K562 (cell line): ENCODE data around the gene CPNE8. TPM values are rescaled to one million over a fixed set of nuclear protein-coding genes. Genes with fewer than 3 reads are reported as not detected.

Experiments
- ATAC-seq: fragments of 200-7000 bp; cut with Tn5 transposase; 3 replicates; pipeline ENCODE4 v1.9.1; 2020; ENCODE audit warnings: moderate library complexity
- BruUV-seq: library from RNA; stranded (reverse); fragments of 400-500 nt; replicated peaks from 2 replicates; lab custom pipeline; 2021; lab: Mats Ljungman, UMichigan
- CTCF ChIA-PET: fragments of 300-600 bp; formaldehyde crosslinking; extraction: SDS; loops from one replicate; lab custom pipeline; 2021; ENCODE audit warnings: low intra/inter-chr PET ratio; lab: Yijun Ruan, JAX
- POLR2A ChIA-PET: fragments of 300-600, 350-650 bp; sonication (Branson Sonifier 250); formaldehyde crosslinking; extraction: SDS; loops from one replicate; lab custom pipeline; 2021; ENCODE audit warnings: antibody characterized with exemption, inconsistent platforms; lab: Yijun Ruan, JAX
- DNase-seq, 4 experiments: peaks; one replicate each; pipeline versions ENCODE4 v3.0.0 to v3.0.0-alpha.2; 2011 to 2018; ENCODE audit warnings: low spot score in 3 of 4, mixed read lengths in 3 of 4; ENCODE audit errors: extremely low read depth in 1 of 4
- FAIRE-seq: peaks from 2 replicates; lab custom pipeline; 2011; peaks lifted over from hg19 to GRCh38; lab: Jason Lieb, UNC
- H2AFZ ChIP-seq: 2 replicates; pipeline ENCODE4 v1.6.0; 2011; ENCODE audit warnings: low read depth, low read length, control low read depth, inconsistent platforms
- H3K27ac ChIP-seq: fragments of 200-600 bp; 3 replicates; pipeline ENCODE4 v1.8.0; 2011; ENCODE audit warnings: low read depth, mild to moderate bottlenecking, control low read depth, inconsistent platforms, low read length, moderate library complexity, mixed read lengths; ENCODE audit errors: extremely low read depth
- H3K27me3 ChIP-seq, 2 experiments: fragments of 300-600 bp in 1 of 2; 2 replicates in 1 of 2; 3 replicates in 1 of 2; pipeline versions ENCODE4 v1.6.0 to v1.8.0; 2011; ENCODE audit warnings: inconsistent platforms in 2 of 2, low read length in 2 of 2, mild to moderate bottlenecking in 1 of 2, mixed read lengths in 1 of 2, moderate library complexity in 1 of 2; ENCODE audit not compliant: control insufficient read depth in 2 of 2, insufficient read depth in 2 of 2
- H3K36me3 ChIP-seq: fragments of 300-600 bp; 3 replicates; pipeline ENCODE4 v1.8.0; 2011; ENCODE audit warnings: mild to moderate bottlenecking, low read length, inconsistent platforms; ENCODE audit not compliant: control insufficient read depth, insufficient read depth
- H3K4me1 ChIP-seq, 2 experiments: fragments of 200-600 bp in 1 of 2; replicated peaks in 1 of 2; 2 replicates in 1 of 2; 3 replicates in 1 of 2; pipeline versions ENCODE4 v1.5.1 to v1.8.0; 2011; ENCODE audit warnings: inconsistent platforms in 2 of 2, low read length in 2 of 2, mild to moderate bottlenecking in 1 of 2, mixed read lengths in 1 of 2, moderate library complexity in 1 of 2; ENCODE audit not compliant: control insufficient read depth in 2 of 2, insufficient read depth in 2 of 2
- H3K4me2 ChIP-seq: 2 replicates; pipeline ENCODE4 v1.6.1; 2011; ENCODE audit warnings: low read length, control low read depth, inconsistent platforms, mixed read lengths; ENCODE audit not compliant: insufficient read depth
- H3K4me3 ChIP-seq: fragments of 200-600 bp; sonication (generic), shearing (Covaris generic); 2 replicates; pipeline ENCODE4 v1.5.1; 2016; ENCODE audit warnings: control low read depth, inconsistent platforms
- H3K79me2 ChIP-seq: fragments of 200-600 bp; 3 replicates; pipeline ENCODE4 v1.8.0; 2011; ENCODE audit warnings: low read length, inconsistent platforms; ENCODE audit not compliant: control insufficient read depth, insufficient read depth
- H3K9ac ChIP-seq, 2 experiments: 2 replicates each; pipeline versions ENCODE4 v1.6.0 to v1.6.1; 2011; ENCODE audit warnings: low read depth in 2 of 2, low read length in 2 of 2, control low read depth in 1 of 2, inconsistent platforms in 1 of 2, mild to moderate bottlenecking in 1 of 2, mixed read lengths in 1 of 2; ENCODE audit not compliant: insufficient read depth in 1 of 2
- H3K9me1 ChIP-seq: one replicate; pipeline ENCODE4 v1.6.0; 2011; ENCODE audit warnings: inconsistent platforms, mild to moderate bottlenecking, low read length, moderate library complexity; ENCODE audit not compliant: control insufficient read depth, insufficient read depth
- H3K9me3 ChIP-seq: replicated peaks from 2 replicates; pipeline ENCODE4 v1.5.1; 2011; ENCODE audit warnings: low read depth, low read length, inconsistent platforms; ENCODE audit not compliant: control insufficient read depth, insufficient read depth
- H4K20me1 ChIP-seq: replicated peaks from 2 replicates; pipeline ENCODE4 v1.6.1; 2011; ENCODE audit warnings: low read length, inconsistent platforms, mixed read lengths; ENCODE audit not compliant: control insufficient read depth, insufficient read depth
- ESRRB ChIP-seq: fragments of 250-450 bp; sonication (Bioruptor Pico); IDR thresholded peaks from 2 replicates; pipeline ENCODE4 v1.5.0; 2020; ENCODE audit warnings: mild to moderate bottlenecking, moderate library complexity, borderline replicate concordance
- FOXA3 ChIP-seq, 2 experiments: fragments of 450-650 bp in 1 of 2; sonication (generic) in 1 of 2; formaldehyde crosslinking; IDR thresholded peaks in 1 of 2; conservative IDR thresholded peaks in 1 of 2; 2 replicates each; pipeline versions ENCODE4 v1.4.0 to v1.8.0; 2020 to 2022; ENCODE audit warnings: mild to moderate bottlenecking in 2 of 2, missing genetic modification reagents in 1 of 2
- FOXK2 ChIP-seq, 2 experiments: fragments of 450-650 bp; IDR thresholded peaks in 1 of 2; conservative IDR thresholded peaks in 1 of 2; 2 replicates each; pipeline ENCODE4 v1.6.1; 2016; ENCODE audit warnings: low read depth in 2 of 2, mild to moderate bottlenecking in 1 of 2
- GTF2B ChIP-seq: IDR thresholded peaks from 2 replicates; pipeline ENCODE4 v1.6.1; 2011; ENCODE audit not compliant: insufficient read length; ENCODE audit errors: extremely low read depth
- MNT ChIP-seq, 2 experiments: fragments of 450-650 bp; conservative IDR thresholded peaks; 2 replicates each; pipeline ENCODE4 v1.6.1; 2017; ENCODE audit warnings: mild to moderate bottlenecking in 2 of 2, moderate library complexity in 2 of 2
- PHF20 ChIP-seq: fragments of 450-650 bp; IDR thresholded peaks from 2 replicates; pipeline ENCODE4 v1.6.1; 2018; ENCODE audit not compliant: partially characterized antibody
- PHF8 ChIP-seq: fragments of 200-600 bp; sonication (generic); IDR thresholded peaks from 2 replicates; pipeline ENCODE4 v1.6.1; 2012; ENCODE audit warnings: mixed run types, mild to moderate bottlenecking, inconsistent platforms, low read length, moderate library complexity, borderline replicate concordance
- POLR2AphosphoS5 ChIP-seq: IDR thresholded peaks from 2 replicates; pipeline ENCODE4 v1.6.1; 2011; ENCODE audit warnings: mild to moderate bottlenecking, low read depth, low read length, moderate library complexity; ENCODE audit not compliant: control insufficient read depth, insufficient read depth
- RB1 ChIP-seq: fragments of 450-650 bp; IDR thresholded peaks from 2 replicates; pipeline ENCODE4 v1.6.1; 2017; ENCODE audit warnings: low read depth, mild to moderate bottlenecking
- ZNF280B ChIP-seq: fragments of 250-450 bp; sonication (Bioruptor Pico); IDR thresholded peaks from 2 replicates; pipeline ENCODE4 v1.5.1; 2021; ENCODE audit warnings: mild to moderate bottlenecking
- WGBS: fragments of 100-300 bp; shearing (Covaris generic); methylation state at CpG from one replicate; pipeline ENCODE4 v1.1.6; 2016; ENCODE audit warnings: low coverage, mixed read lengths; ENCODE audit not compliant: insufficient coverage; ENCODE audit errors: missing lambda C conversion rate; 5-methylcytosine and 5-hydroxymethylcytosine counted together
- in situ Hi-C: fragments of 300-500 bp; cut with MboI; formaldehyde crosslinking; loops from 4 replicates; pipeline ENCODE4 v1.15.0; 2018; ENCODE audit warnings: inconsistent platforms, mixed read lengths
- intact Hi-C: fragments of 100-400 bp; cut with micrococcal nuclease; formaldehyde crosslinking; loops from 2 replicates; pipeline ENCODE4 v1.14.2; 2022
- polyA plus RNA-seq, 8 experiments: library from polyadenylated mRNA; depleted of rRNA in 4 of 8; stranded (reverse) in 5 of 8; unstranded in 3 of 8; fragments of >200 nt; fragmentation: Nextera tagmentation in 2 of 8; fragmentation: Illumina TruSeq in 1 of 8; extraction: Ambion mirVana in 2 of 8; extraction: Trizol in 1 of 8; gene quantifications; 2 replicates each; pipeline versions ENCODE4 v1.2.1 to v1.2.3, GENCODE V29; 2011 to 2014; ENCODE audit warnings: inconsistent platforms in 1 of 8, missing spikeins in 1 of 8
- total RNA-seq, 7 experiments: library from RNA; depleted of rRNA in 6 of 7; stranded (reverse); fragments of >200 nt in 6 of 7; fragmentation: Illumina TruSeq in 2 of 7; extraction: Trizol in 2 of 7; gene quantifications; 2 replicates each; pipeline versions ENCODE4 v1.2.1 to v1.2.3, GENCODE V29; 2011 to 2021; ENCODE audit warnings: low replicate concordance in 1 of 7

CPNE8 gene
- total and polyA plus RNA-seq, 9 of the 15 experiments (the other 6 are each of a cell fraction or from before 2014, with no cell fraction given): 2.4 to 7.0 (median 4.2) TPM

DNA sequence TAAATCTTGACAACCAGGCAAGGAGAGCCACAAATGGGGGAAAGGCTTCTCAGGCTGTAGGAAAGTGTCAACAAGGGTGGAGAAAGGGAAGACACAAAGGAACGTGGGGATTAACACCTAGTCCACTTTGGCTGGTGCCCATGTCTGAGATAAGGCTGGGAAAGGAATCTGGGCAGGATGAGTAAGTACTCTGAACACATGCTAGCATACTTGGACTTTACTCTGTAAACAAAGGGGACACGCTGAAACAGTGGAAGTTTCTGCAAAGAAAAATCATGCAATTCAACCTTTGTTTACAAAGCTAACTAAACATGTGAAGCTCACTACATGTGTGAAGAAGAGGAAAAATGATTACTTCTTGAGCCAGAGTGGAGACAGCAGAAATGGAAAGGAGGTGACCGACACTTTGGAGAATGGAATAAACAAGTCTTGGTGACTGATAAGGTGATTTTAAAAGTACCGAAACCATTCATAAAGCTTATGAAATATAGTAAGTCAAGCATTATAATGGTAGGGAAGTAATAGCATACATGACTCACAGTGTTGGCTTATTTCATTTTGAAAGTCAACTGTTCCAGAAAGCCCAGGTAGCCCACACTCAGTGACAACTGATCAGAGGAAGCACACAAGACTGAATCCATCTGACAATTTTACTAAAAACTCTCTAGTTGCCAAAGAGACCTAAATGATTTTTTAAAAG lies 13.2 kb downstream of the CPNE8 start:
- H3K4me3 ChIP-seq: no peak overlapping the region
- H3K9ac ChIP-seq: no peak overlapping the region
- H3K4me2 ChIP-seq: no peak overlapping the region; the same call in 1 of the 2 replicates
- intact Hi-C loops: no loop called here
- 17% methylated on average over 4 of the region's 4 CpGs for WGBS
- ATAC-seq: no peak
- H3K4me1 ChIP-seq: peaks cover 0 to 2% of the 10 kb centered on the region in 2 experiments; a peak in 2 of 5 replicates
- CTCF ChIA-PET: no interaction called here
- POLR2A ChIA-PET: interaction anchor here (1.1 kb wide), 1 partner anchor 9 kb away, joined by 3 read pairs; no protein-coding TSS in a partner anchor
- H3K79me2 ChIP-seq: no peaks in the 10 kb centered on the region
- in situ Hi-C loops: loop anchor here (10.0 kb wide), 1 partner anchor 673 kb away; no protein-coding TSS in a partner anchor
- H3K9me3 ChIP-seq: no peaks in the 10 kb centered on the region
- no peak for TF ChIP-seq PHF20
- peak in 1 of 2 experiments; percentile 38; a peak in 1 of 4 replicates for TF ChIP-seq FOXK2 (conservative IDR thresholded peaks at IDR 0.05 in 1 of 2, IDR thresholded peaks at IDR 0.05 in 1 of 2; ENCODE audit: low read depth in 2 of 2)
- TF ChIP-seq RB1: no peak
- TF ChIP-seq ESRRB (CRISPR knock-in tag): no peak
- TF ChIP-seq GTF2B: no peak
- TF ChIP-seq ZNF280B: no peak
- TF ChIP-seq MNT (conservative IDR thresholded peaks at IDR 0.05): 0 out of 4 replicates have a peak, but pooled peaks of 1 of the 2 experiments have one; percentile 19
- TF ChIP-seq POLR2AphosphoS5: no peak
- no peak for TF ChIP-seq PHF8
- TF ChIP-seq FOXA3 (CRISPR knock-in tag; conservative IDR thresholded peaks at IDR 0.05 in 1 of 2, IDR thresholded peaks at IDR 0.05 in 1 of 2): peak; percentile 25 to 62; a peak in 2 of 4 replicates
- TF ChIP-seq, all 486 proteins: peak for 3
- no TSS peak for BruUV-seq
- no peaks in the 10 kb centered on the region for H3K27me3 ChIP-seq
- no peak overlapping the region for H3K27ac ChIP-seq
- H3K36me3 ChIP-seq: no peaks in the 10 kb centered on the region
- FAIRE-seq: peak; percentile 42
- H2AFZ ChIP-seq: no peak overlapping the region
- H4K20me1 ChIP-seq: no peaks in the 10 kb centered on the region
- no peaks in the 10 kb centered on the region for H3K9me1 ChIP-seq
- DNase-seq: peak in 1 of 4 experiments; percentile 6
